HEK293T (cell line): ENCODE data around the gene COX8C.

Source experiments
- ARNT ChIP-seq: fragments of 450-650 bp; IDR thresholded peaks from 2 replicates; pipeline ENCODE4 v1.6.1; 2017; ENCODE audit warnings: mild to moderate bottlenecking
- BHLHE40 ChIP-seq: fragments of 450-650 bp; IDR thresholded peaks from 2 replicates; pipeline ENCODE4 v1.6.1; 2016; ENCODE audit warnings: mild to moderate bottlenecking, moderate library complexity, borderline replicate concordance
- SP1 ChIP-seq: fragments of 450-650 bp; IDR thresholded peaks from 2 replicates; pipeline ENCODE4 v1.6.1; 2017
- SUZ12 ChIP-seq: fragments of 450-650 bp; IDR thresholded peaks from 2 replicates; pipeline ENCODE4 v1.6.1; 2016; ENCODE audit warnings: mild to moderate bottlenecking

GRCh38 chr14:93396456-93396855 is 49.5 kb downstream of the COX8C start:
- no peak for TF ChIP-seq ARNT
- TF ChIP-seq SUZ12 = no peak
- no peak for TF ChIP-seq SP1
- TF ChIP-seq BHLHE40 = no peak
